Retinal pigment epithelial cell (primary cell): ENCODE results near the gene TTC21A.

Experiments
- DNase-seq: peaks from one replicate; pipeline ENCODE4 v3.0.0-alpha.2; 2010; ENCODE audit warnings: low read depth
- H3K4me3 ChIP-seq: 2 replicates; pipeline ENCODE4 v1.5.1; 2011; ENCODE audit warnings: mild to moderate bottlenecking, low read length, control low read depth, moderate library complexity
- TF ChIP-seq, protein P1 (sequence below): conservative IDR thresholded peaks from 2 replicates; pipeline ENCODE4 v1.5.1; 2011; ENCODE audit warnings: low read depth, low read length, control low read depth, inconsistent platforms

The TTC21A gene

DNA sequence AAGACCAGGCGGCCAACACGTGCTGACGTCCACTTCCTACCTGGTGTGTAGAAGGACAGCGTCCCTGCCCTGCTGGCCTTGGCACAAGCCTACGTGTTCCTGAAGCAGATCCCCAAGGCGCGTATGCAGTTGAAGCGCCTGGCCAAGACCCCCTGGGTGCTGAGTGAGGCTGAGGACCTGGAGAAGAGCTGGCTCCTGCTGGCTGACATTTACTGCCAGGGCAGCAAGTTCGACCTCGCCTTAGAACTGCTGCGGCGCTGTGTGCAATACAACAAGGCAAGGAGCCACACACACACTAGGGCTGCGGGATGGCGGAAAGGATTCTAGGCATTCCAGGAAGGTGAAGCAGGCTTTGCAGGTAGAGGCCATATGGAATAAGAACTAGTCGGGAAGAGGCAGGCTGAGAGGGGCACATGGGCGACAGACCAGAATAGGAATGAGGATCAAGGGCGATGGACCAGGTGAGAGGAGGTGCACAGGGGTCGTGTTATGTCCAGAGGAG, 30.0 kb downstream of the TTC21A start:
- no peak for DNase-seq
- TF ChIP-seq, protein P1, sequence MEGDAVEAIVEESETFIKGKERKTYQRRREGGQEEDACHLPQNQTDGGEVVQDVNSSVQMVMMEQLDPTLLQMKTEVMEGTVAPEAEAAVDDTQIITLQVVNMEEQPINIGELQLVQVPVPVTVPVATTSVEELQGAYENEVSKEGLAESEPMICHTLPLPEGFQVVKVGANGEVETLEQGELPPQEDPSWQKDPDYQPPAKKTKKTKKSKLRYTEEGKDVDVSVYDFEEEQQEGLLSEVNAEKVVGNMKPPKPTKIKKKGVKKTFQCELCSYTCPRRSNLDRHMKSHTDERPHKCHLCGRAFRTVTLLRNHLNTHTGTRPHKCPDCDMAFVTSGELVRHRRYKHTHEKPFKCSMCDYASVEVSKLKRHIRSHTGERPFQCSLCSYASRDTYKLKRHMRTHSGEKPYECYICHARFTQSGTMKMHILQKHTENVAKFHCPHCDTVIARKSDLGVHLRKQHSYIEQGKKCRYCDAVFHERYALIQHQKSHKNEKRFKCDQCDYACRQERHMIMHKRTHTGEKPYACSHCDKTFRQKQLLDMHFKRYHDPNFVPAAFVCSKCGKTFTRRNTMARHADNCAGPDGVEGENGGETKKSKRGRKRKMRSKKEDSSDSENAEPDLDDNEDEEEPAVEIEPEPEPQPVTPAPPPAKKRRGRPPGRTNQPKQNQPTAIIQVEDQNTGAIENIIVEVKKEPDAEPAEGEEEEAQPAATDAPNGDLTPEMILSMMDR: no peak
- H3K4me3 ChIP-seq: no peak overlapping the region

DNA sequence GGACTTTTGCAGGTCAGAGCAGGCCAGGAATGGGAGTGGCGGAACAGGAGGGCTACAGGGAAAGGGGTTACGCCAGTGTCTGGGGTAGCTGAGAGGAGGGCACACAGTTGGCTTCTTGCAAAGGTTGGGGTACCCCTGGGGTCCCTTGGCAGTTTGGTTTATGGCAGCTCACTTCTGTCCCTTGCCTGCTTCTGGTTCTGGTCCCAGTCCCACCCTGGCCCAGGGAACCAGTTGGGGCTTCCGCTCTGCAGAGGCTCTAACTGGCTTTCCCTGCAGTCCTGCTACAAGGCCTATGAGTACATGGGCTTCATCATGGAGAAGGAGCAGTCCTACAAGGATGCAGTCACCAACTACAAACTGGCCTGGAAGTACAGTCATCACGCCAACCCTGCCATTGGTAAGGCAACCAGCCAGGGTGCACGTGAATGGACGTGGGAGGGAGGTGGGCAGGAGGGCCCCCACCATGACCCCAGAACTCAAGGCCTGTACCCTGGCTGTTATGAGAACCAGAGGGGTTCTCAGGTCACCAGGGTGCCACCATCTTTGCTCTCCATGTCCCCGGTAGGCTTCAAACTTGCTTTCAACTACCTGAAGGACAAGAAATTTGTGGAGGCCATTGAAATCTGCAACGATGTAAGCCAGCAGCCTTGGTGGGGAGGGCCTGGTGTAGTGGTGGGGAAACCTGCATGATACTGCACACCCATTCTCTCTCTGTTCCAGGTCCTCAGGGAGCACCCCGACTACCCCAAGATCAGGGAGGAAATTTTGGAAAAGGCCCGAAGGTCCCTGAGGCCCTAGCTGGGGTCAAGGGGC, 30.7 kb downstream of the TTC21A start:
- TF ChIP-seq, protein P1: no peak
- no peak overlapping the region for H3K4me3 ChIP-seq
- DNase-seq: no peak

DNA sequence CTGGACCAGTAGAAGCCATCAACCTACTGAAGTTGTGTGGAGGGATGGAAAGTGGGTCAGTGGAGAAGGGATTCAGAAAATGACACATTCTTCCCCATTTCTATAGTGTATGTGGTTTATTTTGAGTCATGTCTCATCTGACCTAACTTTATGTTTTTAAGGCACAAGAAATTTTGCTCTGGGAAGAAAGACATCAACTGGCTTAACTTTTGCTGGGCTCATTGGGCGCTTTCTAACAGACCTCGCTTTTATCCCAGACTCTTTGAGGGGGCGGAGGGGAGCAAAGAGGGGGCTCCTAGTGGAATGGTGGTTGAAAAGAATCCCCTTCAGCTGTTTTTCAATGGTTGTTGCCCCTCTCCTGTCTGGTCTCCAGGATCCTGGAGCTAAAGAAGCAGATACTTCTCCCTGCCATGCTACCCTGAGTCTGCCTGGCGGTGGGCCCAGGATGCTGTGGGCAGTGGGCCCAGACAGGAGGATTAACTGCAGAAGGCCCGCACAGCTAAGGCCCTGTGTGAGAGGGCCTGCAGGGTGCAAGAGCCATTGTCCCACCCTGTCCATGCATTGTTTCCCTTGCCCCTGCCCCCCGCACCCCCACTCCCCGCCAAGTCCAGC, 31.4 kb downstream of the TTC21A start:
- TF ChIP-seq, protein P1: no peak
- no peak for DNase-seq

DNA sequence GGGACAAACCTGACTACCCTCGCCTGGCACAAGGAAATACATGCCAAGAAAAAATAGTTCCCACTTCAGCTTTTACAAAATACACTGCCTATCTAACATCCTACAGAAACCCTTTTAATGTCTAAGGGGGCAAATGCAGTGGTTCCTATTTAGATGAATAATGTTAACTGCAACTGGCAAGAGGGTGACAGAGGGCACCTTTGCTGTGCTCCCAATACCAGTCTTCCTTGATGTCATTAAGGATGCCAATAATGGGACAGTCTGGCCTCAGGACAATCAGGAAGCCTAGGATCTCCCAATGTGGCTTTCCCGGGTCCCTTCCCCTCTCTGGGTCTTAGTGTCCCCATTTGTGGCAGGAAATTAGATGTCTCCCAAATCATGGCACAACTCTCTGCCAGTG, 32.0 kb downstream of the TTC21A start:
- DNase-seq: no peak
- H3K4me3 ChIP-seq: no peak overlapping the region
- TF ChIP-seq, protein P1: no peak

More for the DNA sequence above, 31.4 kb downstream of the TTC21A start:
- H3K4me3 ChIP-seq: no peak overlapping the region

DNA sequence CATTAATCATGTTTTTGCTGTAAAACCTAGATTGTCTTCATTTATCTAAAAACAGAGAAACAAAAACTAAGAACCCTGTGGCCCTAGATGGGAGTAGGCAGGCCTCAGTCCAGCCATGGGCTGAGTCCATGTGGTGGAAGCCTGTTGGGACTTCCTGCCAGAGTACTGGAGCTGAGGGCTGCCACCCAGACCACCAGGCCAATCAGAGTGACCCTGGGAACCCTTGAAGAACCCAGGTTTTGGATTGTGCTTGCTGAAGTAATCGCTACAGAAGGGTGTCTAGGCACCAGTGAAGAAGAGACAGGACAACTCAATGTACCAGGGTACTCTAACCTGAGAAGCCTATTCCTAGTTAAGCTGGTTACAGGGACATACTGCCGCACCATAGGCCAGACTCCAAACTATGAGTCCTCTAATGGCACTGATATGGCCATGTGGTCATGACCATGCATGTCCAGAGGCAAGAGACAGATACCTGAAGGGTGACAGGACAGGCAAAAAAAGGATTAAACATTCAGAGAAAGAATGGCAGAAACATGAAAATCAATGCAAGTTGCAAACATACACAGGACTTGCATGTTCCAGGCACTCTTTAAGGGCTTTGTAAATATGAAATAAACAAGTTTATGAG, 33.0 kb downstream of the TTC21A start:
- TF ChIP-seq, protein P1: no peak
- DNase-seq: no peak
- H3K4me3 ChIP-seq: no peak overlapping the region

DNA sequence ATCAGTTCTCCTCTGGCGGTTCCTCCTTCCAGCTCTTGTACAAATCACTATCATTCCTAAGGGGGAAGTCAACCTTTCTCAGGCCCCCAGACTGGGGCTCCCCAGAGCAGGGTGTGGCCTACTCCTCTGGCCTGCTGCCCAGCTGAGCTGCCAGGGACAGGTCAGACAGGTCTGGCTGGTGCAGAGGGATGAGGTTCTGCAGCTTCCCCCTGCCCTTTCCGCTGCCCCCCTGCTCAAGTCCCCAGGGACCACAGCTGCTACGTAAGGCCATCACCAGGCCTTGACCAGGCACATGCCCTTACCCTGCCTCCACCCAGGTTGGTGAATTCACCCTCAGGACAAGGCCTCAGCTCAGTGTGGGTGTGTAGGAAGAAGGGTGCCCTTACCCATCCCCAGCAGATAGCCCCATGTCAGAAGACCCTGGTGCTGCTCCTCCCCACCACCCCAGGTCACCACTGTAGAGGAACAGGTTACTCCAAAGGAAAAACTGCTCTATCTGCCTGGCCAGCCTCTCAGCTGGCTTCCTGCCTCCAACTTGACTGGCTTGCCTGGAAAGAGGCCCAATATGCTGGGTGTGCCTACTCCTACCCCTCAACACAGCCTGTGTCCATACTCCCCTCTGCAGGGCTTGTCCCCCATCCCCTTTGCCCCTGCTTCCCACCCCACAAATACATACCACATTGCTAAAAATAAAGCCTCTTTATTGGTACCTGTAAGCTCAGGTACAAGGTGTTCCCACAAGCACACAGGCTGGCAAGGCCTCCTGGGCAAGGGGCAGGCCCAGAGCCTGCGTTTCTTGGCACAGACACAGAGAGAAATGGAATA, 33.9 kb downstream of the TTC21A start:
- H3K4me3 ChIP-seq: no peak overlapping the region
- TF ChIP-seq, protein P1: no peak
- no peak for DNase-seq
